RWPE2 (cell line): Measurements from ENCODE around the gene COQ6.
"Not testable (repeated sequence)": the region's sequence is repeated elsewhere in the genome, so short reads cannot be mapped to it uniquely, and the experiment has no call there.

Experiments
- ATAC-seq: fragments of 200-7000 bp; cut with Tn5 transposase; 3 replicates; pipeline ENCODE4 v1.9.1; 2021; ENCODE audit warnings: low read depth
- DNase-seq: peaks from one replicate; pipeline ENCODE4 v3.0.0-alpha.2; 2020; ENCODE audit warnings: low spot score
- H3K27ac ChIP-seq: fragments of 450-650 bp; 2 replicates; pipeline ENCODE4 v1.5.1; 2017; ENCODE audit warnings: mild to moderate bottlenecking; ENCODE audit not compliant: poor library complexity, severe bottlenecking
- H3K27me3 ChIP-seq: fragments of 250-450 bp; sonication (Bioruptor Pico); 2 replicates; pipeline ENCODE4 v1.5.1; 2021; ENCODE audit warnings: mild to moderate bottlenecking, moderate library complexity; ENCODE audit not compliant: insufficient read depth, poor library complexity, severe bottlenecking
- H3K36me3 ChIP-seq: fragments of 250-450 bp; sonication (Bioruptor Pico); 2 replicates; pipeline ENCODE4 v1.5.1; 2020; ENCODE audit warnings: low read depth, mild to moderate bottlenecking, moderate library complexity
- H3K4me1 ChIP-seq: fragments of 250-450 bp; sonication (Bioruptor Pico); 2 replicates; pipeline ENCODE4 v1.5.1; 2021; ENCODE audit warnings: mild to moderate bottlenecking, moderate library complexity; ENCODE audit not compliant: insufficient read depth, poor library complexity, severe bottlenecking
- H3K4me3 ChIP-seq: fragments of 250-450 bp; sonication (Bioruptor Pico); 2 replicates; pipeline ENCODE4 v1.5.1; 2021; ENCODE audit warnings: mild to moderate bottlenecking, moderate library complexity; ENCODE audit not compliant: severe bottlenecking
- H3K9me3 ChIP-seq: fragments of 250-450 bp; sonication (Bioruptor Pico); 2 replicates; pipeline ENCODE4 v1.5.1; 2021; ENCODE audit warnings: mild to moderate bottlenecking, moderate library complexity; ENCODE audit not compliant: severe bottlenecking
- CTCF ChIP-seq: fragments of 450-650 bp; IDR thresholded peaks from one replicate; pipeline ENCODE4 v1.5.1; 2017; ENCODE audit warnings: mild to moderate bottlenecking, moderate library complexity; ENCODE audit not compliant: poor library complexity, severe bottlenecking

The COQ6 gene

GRCh38 chr14:73997944-73998447 is 47.9 kb downstream of the COQ6 start:
- Histone ChIP-seq H3K9me3 (no peaks in the 10 kb centered on the region), H3K27ac (no peak overlapping the region), H3K4me3 (no peak overlapping the region), H3K36me3 (peaks cover 6% of the 10 kb centered on the region), H3K4me1 (no peaks in the 10 kb centered on the region), H3K27me3 (no peaks in the 10 kb centered on the region)
- no peak for TF ChIP-seq CTCF
- ATAC-seq (no peak), DNase-seq (no peak)

GRCh38 chr14:73998726-73999125 is 48.6 kb downstream of the COQ6 start:
- Histone ChIP-seq H3K9me3 (no peaks in the 10 kb centered on the region), H3K4me3 (no peak overlapping the region), H3K4me1 (no peaks in the 10 kb centered on the region), H3K27ac (no peak overlapping the region), H3K27me3 (no peaks in the 10 kb centered on the region), H3K36me3 (peaks cover 6% of the 10 kb centered on the region)
- no peak for TF ChIP-seq CTCF
- DNase-seq (no peak), ATAC-seq (no peak)

GRCh38 chr14:74005664-74006063 is 55.6 kb downstream of the COQ6 start:
- H3K36me3 ChIP-seq = peaks cover 32% of the 10 kb centered on the region
- H3K27me3 ChIP-seq, H3K4me1 ChIP-seq, H3K4me3 ChIP-seq, H3K27ac ChIP-seq, H3K9me3 ChIP-seq, DNase-seq, ATAC-seq: not testable (repeated sequence)

GRCh38 chr14:74008843-74009499 is 58.9 kb downstream of the COQ6 start:
- DNase-seq = no peak
- H3K27ac ChIP-seq = no peak overlapping the region
- TF ChIP-seq CTCF = no peak
- no peaks in the 10 kb centered on the region for H3K27me3 ChIP-seq
- H3K4me3 ChIP-seq = no peak overlapping the region
- no peaks in the 10 kb centered on the region for H3K9me3 ChIP-seq
- H3K4me1 ChIP-seq = no peaks in the 10 kb centered on the region
- H3K36me3 ChIP-seq = peaks cover 64% of the 10 kb centered on the region
- no peak for ATAC-seq
